OCI-LY7 (cell line): Measurements from ENCODE around the gene SYCP2L. TPM values are rescaled to one million over a fixed set of nuclear protein-coding genes. Genes with fewer than 3 reads are reported as not detected.
"Not testable (repeated sequence)": the region's sequence is repeated elsewhere in the genome, so short reads cannot be mapped to it uniquely, and the experiment has no call there.

ENCODE experiments used
- BruUV-seq: library from RNA; stranded (reverse); fragments of 400-500 nt; replicated peaks from 2 replicates; lab custom pipeline; 2021; lab: Mats Ljungman, UMichigan
- CTCF ChIA-PET: fragments of 300-600 bp; sonication (Branson Sonifier 250); formaldehyde crosslinking; loops from one replicate; lab custom pipeline; 2022; ENCODE audit warnings: antibody characterized with exemption; ENCODE audit not compliant: unreplicated experiment; lab: Charles Lee
- POLR2A ChIA-PET: fragments of 300-600 bp; sonication (Branson Sonifier 250); formaldehyde crosslinking; loops from one replicate; lab custom pipeline; 2022; ENCODE audit warnings: antibody characterized with exemption; lab: Charles Lee
- DNase-seq: peaks from one replicate; pipeline ENCODE4 v3.0.0-alpha.2; 2015; ENCODE audit warnings: low spot score
- H2AFZ ChIP-seq: fragments of 200-600 bp; sonication (generic), shearing (Covaris generic); 2 replicates; pipeline ENCODE4 v1.6.1; 2014; ENCODE audit warnings: mild to moderate bottlenecking, antibody characterized with exemption, low read length, moderate library complexity
- H3K27ac ChIP-seq: fragments of 200-600 bp; sonication (generic); 2 replicates; pipeline ENCODE4 v1.5.1; 2014; ENCODE audit warnings: mixed run types, low read depth, mild to moderate bottlenecking, moderate library complexity, low read length, inconsistent platforms; ENCODE audit not compliant: poor library complexity, severe bottlenecking
- H3K36me3 ChIP-seq: fragments of 200-600 bp; sonication (generic); 2 replicates; pipeline ENCODE4 v1.6.1; 2014; ENCODE audit warnings: mild to moderate bottlenecking, antibody characterized with exemption, low read length, moderate library complexity, mixed read lengths; ENCODE audit not compliant: insufficient read depth
- H3K4me1 ChIP-seq: fragments of 200-600 bp; sonication (generic); 2 replicates; pipeline ENCODE4 v1.5.1; 2014; ENCODE audit warnings: mild to moderate bottlenecking, low read length; ENCODE audit not compliant: insufficient read depth, poor library complexity, severe bottlenecking
- H3K4me2 ChIP-seq: fragments of 200-600 bp; sonication (generic); 2 replicates; pipeline ENCODE4 v1.6.1; 2014; ENCODE audit warnings: mild to moderate bottlenecking, low read length
- H3K4me3 ChIP-seq: fragments of 200-600 bp; sonication (generic); 2 replicates; pipeline ENCODE4 v1.5.1; 2014; ENCODE audit warnings: mild to moderate bottlenecking, low read depth, low read length; ENCODE audit not compliant: poor library complexity, severe bottlenecking
- H3K79me2 ChIP-seq: fragments of 200-600 bp; sonication (generic); 2 replicates; pipeline ENCODE4 v1.6.1; 2016; ENCODE audit warnings: low read depth, mild to moderate bottlenecking, low read length, moderate library complexity, mixed read lengths; ENCODE audit not compliant: insufficient read depth
- H3K9me2 ChIP-seq: fragments of 200-600 bp; sonication (generic); 2 replicates; pipeline ENCODE4 v1.6.1; 2016; ENCODE audit warnings: mild to moderate bottlenecking, low read length, mixed read lengths; ENCODE audit not compliant: insufficient read depth
- H3K9me3 ChIP-seq: fragments of 200-600 bp; sonication (generic); 2 replicates; pipeline ENCODE4 v1.6.1; 2014; ENCODE audit warnings: mild to moderate bottlenecking, mixed run types, low read length, mixed read lengths
- H4K20me1 ChIP-seq: fragments of 200-600 bp; sonication (generic); 2 replicates; pipeline ENCODE4 v1.6.1; 2014; ENCODE audit warnings: mild to moderate bottlenecking, antibody characterized with exemption, low read length, moderate library complexity, mixed read lengths; ENCODE audit not compliant: insufficient read depth
- EZH2phosphoT487 ChIP-seq: fragments of 200-600 bp; sonication (generic); IDR thresholded peaks from 2 replicates; pipeline ENCODE4 v1.6.1; 2018; ENCODE audit warnings: low read depth, borderline replicate concordance, mild to moderate bottlenecking, mixed run types, antibody characterized with exemption, low read length, moderate library complexity, mixed read lengths
- intact Hi-C: fragments of 100-400 bp; cut with micrococcal nuclease; formaldehyde crosslinking; loops from one replicate; pipeline ENCODE4 v1.10.0; 2022; ENCODE audit not compliant: unreplicated experiment
- total RNA-seq, 2 experiments: library from RNA; depleted of rRNA in 1 of 2; stranded (reverse); fragments of >200 nt in 1 of 2; shearing (Covaris generic) in 1 of 2; gene quantifications; 2 replicates each; pipeline ENCODE4 v1.2.3, GENCODE V29; 2014 to 2022
- TF ChIP-seq, protein P1 (sequence below): fragments of 200-600 bp; sonication (generic); conservative IDR thresholded peaks from 2 replicates; pipeline ENCODE4 v1.5.1; 2014; ENCODE audit warnings: mild to moderate bottlenecking, antibody characterized with exemption, low read length, moderate library complexity, mixed read lengths

The SYCP2L gene
- total RNA-seq, 2 experiments from 2014 or later, result 1.3 to 1.4 TPM

DNA sequence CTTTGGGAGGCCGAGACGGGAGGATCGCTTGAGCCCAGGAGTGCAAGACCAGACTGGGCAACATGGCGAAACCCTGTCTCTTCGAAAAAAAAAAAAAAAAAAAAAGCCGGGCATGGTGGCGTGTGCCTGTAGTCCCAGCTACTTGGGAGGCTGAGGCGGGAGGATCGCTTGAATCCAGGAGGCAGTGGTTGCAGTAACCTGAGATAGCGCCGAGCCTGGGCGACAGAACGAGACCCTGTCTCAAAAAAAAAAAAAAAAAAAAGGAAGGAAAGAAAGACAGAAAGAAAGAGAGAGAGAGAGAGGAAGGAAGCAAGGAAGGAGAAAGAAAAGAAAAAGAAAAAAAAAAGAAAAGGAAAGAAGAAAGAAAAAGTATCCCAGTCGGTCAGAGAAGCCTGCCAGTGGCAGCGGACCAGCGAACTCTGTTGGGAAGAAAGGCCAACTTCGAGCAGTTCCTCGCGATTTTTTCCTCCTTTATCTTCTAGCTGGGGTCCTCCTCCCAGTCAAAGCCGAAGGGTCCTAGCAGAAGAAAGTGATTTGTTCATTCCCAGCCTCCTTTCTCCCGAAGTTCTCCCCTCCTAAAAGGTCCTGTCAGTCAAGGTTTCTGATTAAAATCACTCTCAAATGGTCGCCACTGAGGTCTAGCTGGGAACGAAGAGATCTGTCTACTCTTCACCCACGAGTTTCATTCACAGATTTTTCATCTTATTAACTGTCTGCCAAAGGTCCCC is 2.4 kb upstream of the SYCP2L start:
- H3K9me3 ChIP-seq, result no peaks in the 10 kb centered on the region
- no peak overlapping the region for H2AFZ ChIP-seq
- CTCF ChIA-PET, result no interaction called here
- no peaks in the 10 kb centered on the region for H3K9me2 ChIP-seq
- DNase-seq, result no peak
- no peak overlapping the region for H3K27ac ChIP-seq
- H3K79me2 ChIP-seq, result no peaks in the 10 kb centered on the region
- H4K20me1 ChIP-seq, result no peaks in the 10 kb centered on the region
- no peak overlapping the region for H3K4me2 ChIP-seq
- TF ChIP-seq EZH2phosphoT487, result no peak
- TF ChIP-seq, protein P1, sequence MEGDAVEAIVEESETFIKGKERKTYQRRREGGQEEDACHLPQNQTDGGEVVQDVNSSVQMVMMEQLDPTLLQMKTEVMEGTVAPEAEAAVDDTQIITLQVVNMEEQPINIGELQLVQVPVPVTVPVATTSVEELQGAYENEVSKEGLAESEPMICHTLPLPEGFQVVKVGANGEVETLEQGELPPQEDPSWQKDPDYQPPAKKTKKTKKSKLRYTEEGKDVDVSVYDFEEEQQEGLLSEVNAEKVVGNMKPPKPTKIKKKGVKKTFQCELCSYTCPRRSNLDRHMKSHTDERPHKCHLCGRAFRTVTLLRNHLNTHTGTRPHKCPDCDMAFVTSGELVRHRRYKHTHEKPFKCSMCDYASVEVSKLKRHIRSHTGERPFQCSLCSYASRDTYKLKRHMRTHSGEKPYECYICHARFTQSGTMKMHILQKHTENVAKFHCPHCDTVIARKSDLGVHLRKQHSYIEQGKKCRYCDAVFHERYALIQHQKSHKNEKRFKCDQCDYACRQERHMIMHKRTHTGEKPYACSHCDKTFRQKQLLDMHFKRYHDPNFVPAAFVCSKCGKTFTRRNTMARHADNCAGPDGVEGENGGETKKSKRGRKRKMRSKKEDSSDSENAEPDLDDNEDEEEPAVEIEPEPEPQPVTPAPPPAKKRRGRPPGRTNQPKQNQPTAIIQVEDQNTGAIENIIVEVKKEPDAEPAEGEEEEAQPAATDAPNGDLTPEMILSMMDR, result no peak
- no peak overlapping the region for H3K4me3 ChIP-seq
- BruUV-seq, result no TSS peak
- peaks cover 8% of the 10 kb centered on the region for H3K4me1 ChIP-seq
- H3K36me3 ChIP-seq, result no peaks in the 10 kb centered on the region
- intact Hi-C loops, result no loop called here
- POLR2A ChIA-PET, result interaction anchor here (1.3 kb wide), 1 partner anchor 10 kb away, joined by 5 read pairs; no protein-coding TSS in a partner anchor

DNA sequence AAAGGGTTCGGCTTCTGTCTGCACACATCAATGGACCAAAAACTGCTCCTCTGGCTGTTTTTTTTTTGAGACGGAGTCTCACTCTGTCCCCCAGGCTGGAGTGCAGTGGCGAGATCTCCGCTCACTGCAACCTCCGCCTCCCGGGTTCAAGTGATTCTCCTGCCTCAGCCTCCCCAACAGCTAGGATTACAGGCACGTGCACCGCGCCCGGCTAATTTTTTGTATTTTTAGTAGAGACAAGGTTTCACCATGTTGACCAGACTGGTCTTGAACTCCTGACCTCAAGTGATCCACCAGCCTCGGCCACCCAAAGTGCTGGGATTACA is 524 bp upstream of the SYCP2L start:
- H4K20me1 ChIP-seq, H3K36me3 ChIP-seq, H3K4me2 ChIP-seq, H3K79me2 ChIP-seq, BruUV-seq, CTCF ChIA-PET, H3K4me3 ChIP-seq, H3K9me2 ChIP-seq, DNase-seq, H3K27ac ChIP-seq, H2AFZ ChIP-seq: not testable (repeated sequence)
- Histone ChIP-seq H3K9me3 (peaks cover 12% of the 10 kb centered on the region; the same call in 1 of the 2 replicates), H3K4me1 (peaks cover 15% of the 10 kb centered on the region)
- POLR2A ChIA-PET, result interaction anchor here (0.6 to 1.4 kb wide), 5 partner anchors 13 to 207 kb away, joined by 3 to 7 read pairs (median 3); partner anchors contain the start of gene SMIM13
- intact Hi-C loops, result loop anchor here (2.0 kb wide), 1 partner anchor 48 kb away; the partner anchor contains the start of gene MAK

DNA sequence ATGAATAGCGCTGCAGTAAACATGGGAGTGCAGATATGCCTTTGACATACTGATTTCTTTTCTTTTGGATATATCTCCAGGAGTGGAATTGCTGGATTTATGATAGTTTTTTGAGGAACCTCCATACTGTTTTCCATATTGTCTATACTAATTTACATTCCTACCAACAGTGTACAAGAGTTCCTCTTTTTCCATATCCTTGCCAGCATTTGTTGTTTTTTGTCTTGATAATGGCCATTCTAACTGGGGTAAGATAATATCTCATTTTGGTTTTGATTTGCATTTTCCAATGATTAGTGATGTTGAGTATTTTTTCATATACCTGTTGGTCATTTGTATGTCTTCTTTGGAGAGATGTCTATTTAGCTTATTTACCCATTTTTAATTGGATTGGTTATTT is 3.3 kb downstream of the SYCP2L start:
- Histone ChIP-seq H3K4me2 (0 out of 2 replicates have a peak overlapping the region, but pooled peaks have one; percentile 64), H3K36me3 (no peaks in the 10 kb centered on the region), H3K9me2 (no peaks in the 10 kb centered on the region), H3K4me1 (peaks cover 15% of the 10 kb centered on the region), H3K4me3 (no peak overlapping the region), H4K20me1 (no peaks in the 10 kb centered on the region), H2AFZ (no peak overlapping the region; the same call in 1 of the 2 replicates), H3K79me2 (no peaks in the 10 kb centered on the region), H3K27ac (no peak overlapping the region), H3K9me3 (peaks cover 12% of the 10 kb centered on the region; the same call in 1 of the 2 replicates)
- DNase-seq, result no peak
- ChIA-PET CTCF (no interaction called here), POLR2A (interaction anchor here (0.6 to 4.8 kb wide), 5 partner anchors 10 to 575 kb away, joined by 3 to 48 read pairs (median 4); no protein-coding TSS in a partner anchor)
- intact Hi-C loops, result no loop called here
- no TSS peak for BruUV-seq
- no peak for TF ChIP-seq EZH2phosphoT487
- TF ChIP-seq, protein P1, result no peak
